HG02588 (cell line): ENCODE results near the gene GALNT17.
"Not testable (repeated sequence)": the region's sequence is repeated elsewhere in the genome, so short reads cannot be mapped to it uniquely, and the experiment has no call there.

Experiments
- ATAC-seq: cut with Tn5 transposase; IDR thresholded peaks from one replicate; pipeline ENCODE4 v1.9.1; 2021; ENCODE audit warnings: mild to moderate bottlenecking, moderate library complexity; ENCODE audit not compliant: unreplicated experiment

The GALNT17 gene

DNA sequence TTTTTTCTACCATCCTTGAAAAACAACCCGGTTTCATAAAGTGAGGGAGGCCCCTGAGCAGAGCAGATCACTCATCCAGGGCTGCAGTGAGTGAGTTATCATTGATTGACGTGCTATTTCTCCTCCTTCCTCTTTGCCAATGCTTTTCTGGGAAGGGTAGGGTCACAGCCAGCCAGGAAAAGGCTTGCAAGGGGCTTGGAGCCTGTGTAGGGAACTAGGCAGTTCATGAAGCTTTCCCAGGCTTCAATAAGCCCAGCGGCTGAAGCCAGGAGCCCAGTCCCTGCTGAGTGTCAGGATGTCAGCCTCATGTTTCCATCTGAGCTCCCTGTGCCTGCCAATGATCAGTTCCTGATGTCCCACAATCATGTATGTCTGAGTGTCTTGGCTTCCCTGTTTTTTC, 584.7 kb downstream of the GALNT17 start:
- ATAC-seq, result no peak

GRCh38 chr7:71718563-71718962, 586.6 kb downstream of the GALNT17 start:
- ATAC-seq, result no peak

GRCh38 chr7:71721742-71722141, 589.8 kb downstream of the GALNT17 start:
- no peak for ATAC-seq

- ATAC-seq, result no peak
These were observed 591.9 kb downstream of the GALNT17 start for GRCh38 chr7:71723859-71724258.

DNA sequence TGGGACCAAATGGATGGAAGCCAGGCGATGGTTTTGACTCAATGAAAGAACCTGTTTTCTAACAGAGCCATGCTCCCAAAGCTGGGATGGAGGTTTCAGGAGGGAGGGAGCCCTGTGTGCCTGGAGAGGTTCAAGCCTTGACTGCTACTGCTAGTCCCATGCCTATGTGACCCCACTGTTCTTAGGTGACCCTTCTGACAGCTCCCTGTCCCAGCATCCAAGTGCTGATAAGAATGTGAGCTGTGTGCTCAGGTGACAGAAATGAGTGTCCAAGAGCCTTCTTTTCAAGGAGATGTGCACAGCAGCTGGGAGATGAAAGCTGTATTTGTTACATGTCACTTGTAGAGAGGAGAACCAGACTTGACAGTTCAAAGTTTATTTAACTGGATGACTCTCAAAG, 595.4 kb downstream of the GALNT17 start:
- ATAC-seq, result no peak

- ATAC-seq, result no peak
These were observed 599.8 kb downstream of the GALNT17 start for GRCh38 chr7:71731740-71732139.

DNA sequence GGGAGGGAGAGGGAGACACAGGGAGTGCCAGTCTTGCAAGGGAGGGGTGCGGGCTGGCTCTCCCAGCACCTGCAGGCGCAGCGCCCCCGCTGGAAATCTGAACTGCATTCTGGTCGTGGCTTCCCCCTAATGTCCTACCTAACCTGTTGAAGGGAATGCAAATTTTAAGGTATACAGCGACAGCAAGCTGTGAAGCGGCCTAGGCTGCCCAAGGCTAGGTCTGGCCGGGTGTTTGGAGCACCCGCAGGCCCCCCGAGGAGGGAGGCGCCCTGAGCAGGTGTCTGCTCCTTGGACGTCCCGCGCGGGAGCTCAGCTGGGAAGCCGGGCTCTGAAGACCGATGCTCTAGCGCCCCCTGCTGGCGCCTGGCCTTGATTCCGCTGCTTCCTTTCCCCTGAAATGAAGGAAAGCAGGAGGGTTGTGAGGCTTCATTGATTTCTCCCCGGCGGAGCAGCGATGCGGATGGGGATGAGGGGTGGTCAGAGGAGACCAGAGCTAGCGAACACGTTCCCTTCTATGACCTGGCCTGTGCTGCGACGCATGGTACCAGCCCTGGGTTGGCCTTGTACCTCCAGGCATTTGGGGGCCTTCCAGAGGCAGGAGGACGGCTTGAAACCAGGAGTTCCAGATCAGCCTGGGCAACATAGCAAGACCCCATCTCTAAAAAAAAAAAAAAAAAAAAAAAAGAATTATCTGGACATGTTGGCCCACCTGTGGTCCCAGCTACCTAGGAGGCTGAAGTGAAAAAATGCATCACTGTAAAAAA, 601.3 kb downstream of the GALNT17 start:
- ATAC-seq, result no peak

DNA sequence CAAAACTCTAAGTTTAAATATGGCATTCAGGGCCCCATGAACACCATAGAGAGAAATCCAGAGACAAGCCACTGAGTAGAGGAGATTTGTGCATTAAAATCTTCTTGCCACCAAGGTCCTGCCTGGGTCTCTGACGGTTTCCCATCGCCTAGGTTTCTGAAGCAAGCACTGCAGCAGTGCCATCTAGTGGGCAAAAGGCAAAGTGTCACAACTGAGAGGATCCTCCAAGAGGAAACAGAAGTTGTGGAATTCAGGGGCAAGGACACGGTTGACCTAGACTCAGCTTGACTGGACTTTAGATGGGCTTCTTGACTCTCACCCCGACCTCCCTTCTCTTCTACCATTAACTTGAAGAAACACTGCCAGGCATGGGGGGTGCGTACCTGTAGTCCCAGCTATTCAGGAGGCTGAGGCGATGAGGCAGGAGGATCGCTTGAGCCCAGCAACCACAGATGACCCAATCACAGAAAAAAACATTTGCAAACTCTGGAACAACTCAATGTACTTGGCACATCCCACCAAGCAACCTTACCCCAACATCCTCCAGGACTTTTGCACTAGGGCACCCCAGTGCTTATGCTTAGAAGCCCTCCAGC, 604.1 kb downstream of the GALNT17 start:
- no peak for ATAC-seq

DNA sequence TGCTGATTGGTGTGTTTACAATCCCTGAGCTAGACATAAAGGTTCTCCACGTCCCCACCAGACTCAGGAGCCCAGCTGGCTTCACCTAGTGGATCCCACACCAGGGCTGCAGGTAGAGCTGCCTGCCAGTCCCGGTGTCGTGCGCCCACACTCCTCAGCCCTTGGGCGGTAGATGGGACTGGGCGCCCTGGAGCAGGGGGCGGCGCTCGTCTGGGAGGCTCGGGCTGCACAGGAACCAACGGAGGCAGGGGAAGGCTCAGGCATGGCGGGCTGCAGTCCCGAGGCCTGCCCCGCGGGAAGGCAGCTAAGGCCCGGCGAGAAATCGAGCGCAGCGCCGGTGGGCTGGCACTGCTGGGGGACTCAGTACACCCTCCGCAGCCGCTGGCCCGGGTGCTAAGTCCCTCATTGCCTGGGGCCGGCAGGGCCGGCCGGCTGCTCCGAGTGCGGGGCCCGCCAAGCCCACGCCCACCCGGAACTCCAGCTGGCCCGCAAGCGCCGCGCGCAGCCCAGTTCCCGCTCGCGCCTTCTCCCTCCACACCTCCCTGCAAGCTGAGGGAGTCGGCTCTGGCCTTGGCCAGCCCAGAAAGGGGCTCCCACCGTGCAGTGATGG, 606.1 kb downstream of the GALNT17 start:
- ATAC-seq, result not testable (repeated sequence)

GRCh38 chr7:71739520-71740173, 607.7 kb downstream of the GALNT17 start:
- no peak for ATAC-seq

DNA sequence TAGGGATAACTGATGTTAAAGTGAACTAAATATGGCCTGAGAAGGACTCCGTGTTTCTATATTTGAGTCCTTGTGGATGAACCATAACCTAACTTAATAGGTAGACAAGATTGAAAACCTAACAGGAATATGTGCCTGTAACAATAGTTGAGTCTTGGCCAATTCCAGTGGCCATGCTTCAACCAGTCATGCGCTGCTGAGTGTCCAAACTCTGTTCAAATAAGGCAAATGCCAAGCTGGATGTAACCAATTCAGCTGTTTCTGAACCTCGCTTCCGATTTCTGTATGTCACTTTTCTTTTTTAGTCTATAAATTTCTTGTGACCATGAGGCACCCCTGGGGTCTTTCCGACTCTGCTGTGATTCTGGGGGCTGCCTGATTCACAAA, 608.2 kb downstream of the GALNT17 start:
- ATAC-seq, result no peak

- ATAC-seq, result no peak
These were observed 614.1 kb downstream of the GALNT17 start for GRCh38 chr7:71746006-71746405.

DNA sequence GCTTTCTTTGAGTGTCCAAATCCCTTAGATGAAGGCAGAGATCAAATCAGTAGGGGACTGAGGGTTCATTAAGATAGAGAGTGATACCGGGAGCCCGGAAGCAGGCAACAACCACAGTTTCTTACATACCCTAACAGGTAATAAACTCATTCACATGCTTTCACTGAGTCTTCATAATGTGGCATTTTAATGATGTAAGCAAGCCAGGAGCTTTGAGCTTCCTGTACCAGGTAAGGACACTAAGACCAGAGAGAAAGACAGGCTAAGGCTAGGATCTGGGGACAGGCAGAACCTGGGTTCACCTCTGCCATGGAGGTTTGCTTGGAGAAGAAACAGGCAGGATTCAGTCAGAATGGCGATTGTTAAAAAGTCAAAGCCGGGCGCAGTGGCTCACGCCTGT, 618.3 kb downstream of the GALNT17 start:
- no peak for ATAC-seq

DNA sequence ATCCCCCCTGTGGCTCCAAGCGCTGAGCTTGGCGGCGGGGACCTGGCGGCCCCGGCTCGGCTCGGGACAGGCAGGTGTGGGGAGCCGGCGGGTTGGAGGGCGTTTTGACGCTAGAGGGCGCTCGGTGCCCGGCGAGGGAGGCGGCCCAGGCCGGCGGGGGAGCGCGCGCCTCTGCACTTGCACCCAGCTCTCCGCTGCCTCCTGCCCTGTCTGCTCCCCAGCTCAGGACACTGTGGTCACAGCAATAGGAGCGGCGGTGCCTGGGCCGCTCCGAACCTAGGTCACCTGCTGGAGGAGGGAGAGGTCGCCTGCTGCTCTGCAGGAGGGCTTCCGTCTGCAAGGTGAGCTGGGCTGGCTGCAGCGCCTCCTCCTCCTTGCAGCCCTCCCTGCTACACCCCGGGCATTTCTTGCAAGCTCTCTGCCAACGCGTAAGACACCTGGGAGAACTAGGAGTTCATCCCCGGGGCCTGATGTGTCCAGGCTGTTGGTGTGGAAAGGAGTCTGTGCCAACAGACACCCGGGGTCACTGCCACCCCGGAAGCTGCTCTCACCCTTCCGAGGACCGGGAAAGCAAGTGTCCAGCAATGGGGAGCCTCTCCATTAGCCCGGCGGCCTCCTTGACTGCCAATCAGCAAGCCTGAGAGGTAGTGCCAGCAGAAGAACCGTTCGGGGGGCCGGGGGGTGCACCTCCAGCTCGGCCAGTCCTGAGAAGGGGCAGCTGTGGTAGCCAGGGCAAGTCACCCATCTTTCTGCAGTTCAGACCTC, 620.4 kb downstream of the GALNT17 start:
- ATAC-seq, result no peak

DNA sequence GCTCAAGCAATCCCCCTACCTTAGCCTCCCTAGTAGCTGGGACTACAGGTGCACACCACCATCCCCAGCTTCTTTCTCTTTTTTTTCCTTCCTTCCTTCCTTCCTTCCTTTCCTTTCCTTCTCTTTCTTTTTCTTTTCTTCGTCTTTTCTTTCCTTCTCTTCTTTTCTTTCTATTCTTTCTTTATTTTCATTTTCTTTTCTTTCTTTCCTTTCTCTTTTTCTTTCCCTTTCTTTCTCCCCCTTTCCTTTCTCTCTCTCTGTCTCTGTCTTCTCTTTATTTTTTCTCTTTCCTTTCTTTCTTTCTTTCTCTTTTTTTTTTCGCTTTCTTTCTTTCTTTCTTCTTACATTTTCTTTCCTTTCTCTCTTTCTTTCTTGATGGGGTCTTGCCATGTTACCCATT, 621.3 kb downstream of the GALNT17 start:
- no peak for ATAC-seq

GRCh38 chr7:71753956-71754664, 622.2 kb downstream of the GALNT17 start:
- no peak for ATAC-seq

DNA sequence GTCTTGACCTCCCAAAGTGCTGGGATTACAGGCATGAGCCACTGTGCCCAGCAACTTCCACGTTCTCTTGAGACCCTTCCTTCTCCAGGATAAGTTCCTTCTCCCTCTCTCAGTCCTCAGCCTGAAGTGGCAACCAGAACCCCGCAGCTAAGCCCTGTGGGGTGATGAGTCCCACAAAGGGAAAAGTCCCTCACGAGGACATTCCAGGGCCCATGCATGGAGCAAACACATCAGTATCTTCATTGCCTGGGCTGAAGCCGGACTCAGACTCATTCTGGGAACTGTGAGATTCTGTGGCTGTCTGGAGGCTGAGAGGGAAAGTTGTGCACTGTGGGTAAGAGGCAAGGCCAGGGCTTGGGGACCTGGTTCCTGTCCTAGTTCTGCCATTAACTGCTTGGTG, 622.9 kb downstream of the GALNT17 start:
- no peak for ATAC-seq

DNA sequence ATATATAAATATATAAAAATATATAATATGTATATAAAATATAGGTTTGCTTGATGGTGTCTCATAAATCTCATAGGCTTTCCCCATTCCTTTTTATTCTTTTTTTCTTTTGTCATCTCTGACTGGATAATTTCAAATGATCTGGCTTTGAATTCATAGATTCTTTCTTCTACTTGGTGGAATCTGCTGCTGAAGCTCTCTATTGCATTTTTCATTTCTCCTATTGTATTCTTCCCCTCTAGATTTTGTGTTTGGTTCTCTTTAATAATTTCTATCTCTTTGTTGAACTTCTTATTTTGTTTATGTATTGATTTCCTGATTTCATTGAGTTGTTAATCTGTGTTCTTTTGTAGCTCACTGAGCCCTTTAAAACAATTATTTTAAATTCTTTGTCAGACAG, 629.4 kb downstream of the GALNT17 start:
- no peak for ATAC-seq
